Peyer's patch (tissue), 4 donors: Measurements from ENCODE around the gene HSD17B11.

ENCODE experiments used
- POLR2A ChIP-seq, 2 donors: fragments of 450-650 bp; IDR thresholded peaks; one replicate each; pipeline ENCODE4 v1.5.1; 2017; ENCODE audit warnings: antibody characterized with exemption in 2 of 2, mild to moderate bottlenecking in 2 of 2, moderate library complexity in 2 of 2
- TF ChIP-seq, protein P1 (sequence below), 6 experiments: fragments of 450-650 bp in 4 of 6; fragments of 200-600 bp in 2 of 6; sonication (generic) in 1 of 6; IDR thresholded peaks; one replicate each; pipeline ENCODE4 v1.5.1; 2017 to 2019; ENCODE audit warnings: antibody characterized with exemption in 6 of 6, mild to moderate bottlenecking in 3 of 6, moderate library complexity in 1 of 6

GRCh38 chr4:87428979-87429378 is 38.0 kb upstream of the HSD17B11 start:
- TF ChIP-seq, protein P1, sequence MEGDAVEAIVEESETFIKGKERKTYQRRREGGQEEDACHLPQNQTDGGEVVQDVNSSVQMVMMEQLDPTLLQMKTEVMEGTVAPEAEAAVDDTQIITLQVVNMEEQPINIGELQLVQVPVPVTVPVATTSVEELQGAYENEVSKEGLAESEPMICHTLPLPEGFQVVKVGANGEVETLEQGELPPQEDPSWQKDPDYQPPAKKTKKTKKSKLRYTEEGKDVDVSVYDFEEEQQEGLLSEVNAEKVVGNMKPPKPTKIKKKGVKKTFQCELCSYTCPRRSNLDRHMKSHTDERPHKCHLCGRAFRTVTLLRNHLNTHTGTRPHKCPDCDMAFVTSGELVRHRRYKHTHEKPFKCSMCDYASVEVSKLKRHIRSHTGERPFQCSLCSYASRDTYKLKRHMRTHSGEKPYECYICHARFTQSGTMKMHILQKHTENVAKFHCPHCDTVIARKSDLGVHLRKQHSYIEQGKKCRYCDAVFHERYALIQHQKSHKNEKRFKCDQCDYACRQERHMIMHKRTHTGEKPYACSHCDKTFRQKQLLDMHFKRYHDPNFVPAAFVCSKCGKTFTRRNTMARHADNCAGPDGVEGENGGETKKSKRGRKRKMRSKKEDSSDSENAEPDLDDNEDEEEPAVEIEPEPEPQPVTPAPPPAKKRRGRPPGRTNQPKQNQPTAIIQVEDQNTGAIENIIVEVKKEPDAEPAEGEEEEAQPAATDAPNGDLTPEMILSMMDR (IDR thresholded peaks at IDR 0.05) = no peak
- no peak for TF ChIP-seq POLR2A (IDR thresholded peaks at IDR 0.05)
